NOMO-1 treated with dmso at 0.1 percent for 144 hours (cell line): ENCODE data around the gene WNT6.
A peak's percentile ranks its signal among the peaks of the same experiment; 100 is the strongest.
"Not testable (repeated sequence)": the region's sequence is repeated elsewhere in the genome, so short reads cannot be mapped to it uniquely, and the experiment has no call there.

Experiments
- DNase-seq: peaks from one replicate; lab custom pipeline; 2025; ENCODE audit not compliant: unreplicated experiment; lab: John Stamatoyannopoulos, UW

WNT6 gene

GRCh38 chr2:218830526-218831306 is 28.9 kb upstream of the WNT6 start:
- no peak for DNase-seq

- no peak for DNase-seq
These were observed 28.1 kb upstream of the WNT6 start, which contains the start of gene PRKAG3 for GRCh38 chr2:218831378-218831990. PRKAG3 (minus strand) TSS chr2:218831803.

- no peak for DNase-seq
These were observed 27.5 kb upstream of the WNT6 start for GRCh38 chr2:218832081-218832480.

- DNase-seq, result no peak
These were observed 27.1 kb upstream of the WNT6 start for GRCh38 chr2:218832520-218832919.

- no peak for DNase-seq
These were observed 26.5 kb upstream of the WNT6 start for GRCh38 chr2:218833023-218833609.

GRCh38 chr2:218834685-218835084 is 24.9 kb upstream of the WNT6 start:
- no peak for DNase-seq

GRCh38 chr2:218837495-218837894 is 22.1 kb upstream of the WNT6 start:
- DNase-seq, result no peak

- DNase-seq, result peak; percentile 54
These were observed 20.2 kb upstream of the WNT6 start for GRCh38 chr2:218839430-218839829.

GRCh38 chr2:218839888-218840287 is 19.7 kb upstream of the WNT6 start:
- no peak for DNase-seq

- DNase-seq, result not testable (repeated sequence)
These were observed 15.3 kb upstream of the WNT6 start for GRCh38 chr2:218844334-218844733.

- not testable (repeated sequence) for DNase-seq
These were observed 12.6 kb upstream of the WNT6 start for GRCh38 chr2:218846963-218847362.

GRCh38 chr2:218849721-218850120 is 9.9 kb upstream of the WNT6 start:
- no peak for DNase-seq

GRCh38 chr2:218850796-218851195 is 8.8 kb upstream of the WNT6 start:
- DNase-seq, result no peak

GRCh38 chr2:218851286-218851685 is 8.3 kb upstream of the WNT6 start:
- DNase-seq, result no peak

- peak; percentile 66 for DNase-seq
These were observed 6.5 kb upstream of the WNT6 start for GRCh38 chr2:218852911-218853667.

- peak; percentile 90 for DNase-seq
These were observed 5.8 kb upstream of the WNT6 start for GRCh38 chr2:218853766-218854165.

GRCh38 chr2:218854860-218855259 is 4.7 kb upstream of the WNT6 start:
- no peak for DNase-seq

GRCh38 chr2:218855305-218856166 is 4.1 kb upstream of the WNT6 start:
- DNase-seq, result no peak

GRCh38 chr2:218856167-218856895 is 3.3 kb upstream of the WNT6 start:
- DNase-seq, result no peak

- no peak for DNase-seq
These were observed 2.7 kb upstream of the WNT6 start for GRCh38 chr2:218856896-218857243.
